ENCODE data around the gene COL4A2. TPM values are rescaled to one million over a fixed set of nuclear protein-coding genes. Genes with fewer than 3 reads are reported as not detected.
A peak's percentile ranks its signal among the peaks of the same experiment; 100 is the strongest.

The COL4A2 gene
- total RNA-seq, 1 donor from 2014 or later = 273 TPM

- no peak overlapping the region for H3K27ac ChIP-seq
- DNase-seq = no peak
- no peak overlapping the region for H3K4me3 ChIP-seq
- no peak for TF ChIP-seq CTCF (IDR thresholded peaks at IDR 0.05)
- H3K4me1 ChIP-seq = peaks cover 3% of the 10 kb centered on the region
- H3K27me3 ChIP-seq = no peaks in the 10 kb centered on the region
- H3K9me3 ChIP-seq = no peaks in the 10 kb centered on the region
- no peak for ATAC-seq
- peaks cover 8% of the 10 kb centered on the region for H3K36me3 ChIP-seq
- intact Hi-C loops (cut with DNase I) = no loop called here
Measured at GRCh38 chr13:110423689-110424302, 116.7 kb downstream of the COL4A2 start.

DNA sequence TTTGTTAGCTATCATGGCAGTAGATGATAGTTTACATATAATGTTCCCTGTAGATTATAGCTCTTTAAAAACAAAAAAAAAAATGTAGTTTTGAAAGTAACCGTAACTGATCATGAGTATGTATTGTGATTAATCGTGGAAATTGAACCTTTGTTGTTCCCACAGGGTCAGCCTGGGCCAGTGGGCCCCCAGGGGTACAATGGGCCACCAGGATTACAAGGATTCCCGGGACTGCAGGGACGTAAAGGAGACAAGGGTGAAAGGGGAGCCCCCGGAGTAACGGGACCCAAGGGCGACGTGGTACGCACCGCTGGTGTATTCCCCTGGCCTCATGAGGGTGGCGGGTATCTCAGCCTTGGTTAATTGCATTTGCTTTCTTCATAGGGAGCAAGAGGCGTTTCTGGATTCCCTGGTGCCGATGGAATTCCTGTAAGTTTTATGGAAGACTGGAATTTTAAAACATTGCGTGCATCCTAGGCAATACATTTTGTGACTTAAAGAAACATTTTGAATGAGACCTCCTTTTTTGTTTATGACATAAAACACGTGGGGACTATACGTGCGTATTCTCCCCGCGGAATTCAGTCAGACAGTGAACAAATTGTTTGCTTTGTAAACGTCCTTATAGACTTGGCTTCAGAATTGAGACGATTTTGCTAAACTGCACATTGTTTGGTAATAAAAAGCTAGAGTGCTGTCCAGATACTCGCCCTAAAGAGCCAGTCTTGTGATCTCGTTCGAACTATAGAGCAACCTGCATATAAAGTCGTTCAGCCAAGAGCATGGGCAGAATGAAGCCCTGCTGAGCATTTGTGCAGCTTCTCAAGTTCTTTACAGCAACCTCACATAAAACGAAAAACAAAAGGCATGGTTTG is 117.7 kb downstream of the COL4A2 start:
- intact Hi-C loops (cut with DNase I) = no loop called here
- no peak overlapping the region for H3K4me3 ChIP-seq

DNA sequence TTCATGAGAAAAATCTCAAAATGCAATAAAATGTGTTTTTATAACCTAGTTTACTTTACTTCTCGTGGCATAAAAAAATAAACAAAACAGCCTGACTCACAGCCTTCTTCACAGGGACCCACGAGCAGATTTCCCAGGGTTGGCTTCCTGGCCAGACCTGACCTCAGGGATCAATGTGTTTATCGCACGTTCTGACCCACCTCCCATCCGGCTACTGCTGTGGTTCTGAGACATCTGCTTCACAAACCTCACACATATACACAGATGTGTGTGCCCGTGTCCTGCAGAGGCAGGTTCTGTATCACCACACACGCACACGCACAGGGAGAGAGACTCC is 118.3 kb downstream of the COL4A2 start:
- H3K4me1 ChIP-seq = peaks cover 3% of the 10 kb centered on the region
- H3K4me3 ChIP-seq = no peak overlapping the region
- ATAC-seq (no peak), DNase-seq (no peak)
- peaks cover 14% of the 10 kb centered on the region for H3K36me3 ChIP-seq
- no peaks in the 10 kb centered on the region for H3K9me3 ChIP-seq
- intact Hi-C loops (cut with DNase I) = no loop called here
- H3K27me3 ChIP-seq = no peaks in the 10 kb centered on the region
- H3K27ac ChIP-seq = no peak overlapping the region
- no peak for TF ChIP-seq CTCF (IDR thresholded peaks at IDR 0.05)

More for the DNA sequence above, 117.7 kb downstream of the COL4A2 start:
- Histone ChIP-seq H3K9me3 (no peaks in the 10 kb centered on the region), H3K4me1 (peaks cover 3% of the 10 kb centered on the region), H3K36me3 (peaks cover 13% of the 10 kb centered on the region), H3K27me3 (no peaks in the 10 kb centered on the region), H3K27ac (no peak overlapping the region)
- no peak for DNase-seq
- no peak for ATAC-seq
- TF ChIP-seq CTCF (IDR thresholded peaks at IDR 0.05) = no peak

GRCh38 chr13:110426735-110427134 is 119.7 kb downstream of the COL4A2 start:
- Histone ChIP-seq H3K4me1 (no peaks in the 10 kb centered on the region), H3K36me3 (peaks cover 22% of the 10 kb centered on the region), H3K4me3 (no peak overlapping the region), H3K9me3 (no peaks in the 10 kb centered on the region), H3K27me3 (no peaks in the 10 kb centered on the region), H3K27ac (no peak overlapping the region)
- ATAC-seq (peak; percentile 47), DNase-seq (no peak)
- TF ChIP-seq CTCF (IDR thresholded peaks at IDR 0.05) = no peak
- intact Hi-C loops (cut with DNase I) = no loop called here

DNA sequence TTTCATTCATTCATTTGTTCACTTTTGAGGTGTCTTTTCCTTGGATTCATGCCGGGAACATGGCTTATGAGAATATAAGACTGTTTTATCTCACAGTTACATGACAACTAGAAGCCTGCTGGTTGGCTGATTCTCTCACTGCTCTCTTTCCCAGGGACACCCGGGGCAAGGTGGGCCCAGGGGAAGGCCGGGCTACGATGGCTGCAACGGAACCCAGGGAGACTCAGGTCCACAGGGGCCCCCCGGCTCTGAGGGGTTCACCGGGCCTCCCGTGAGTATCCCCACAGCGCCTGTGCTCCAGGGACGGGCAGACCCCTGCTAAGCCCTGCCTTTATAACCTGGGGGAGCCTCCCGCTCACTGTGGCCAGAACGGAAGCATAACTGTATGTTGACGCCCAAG is 121.2 kb downstream of the COL4A2 start:
- no peak for TF ChIP-seq CTCF (IDR thresholded peaks at IDR 0.05)
- DNase-seq = no peak
- Histone ChIP-seq H3K9me3 (no peaks in the 10 kb centered on the region), H3K36me3 (peaks cover 22% of the 10 kb centered on the region), H3K4me3 (no peak overlapping the region), H3K4me1 (no peaks in the 10 kb centered on the region), H3K27me3 (no peaks in the 10 kb centered on the region), H3K27ac (no peak overlapping the region)
- ATAC-seq = no peak
- intact Hi-C loops (cut with DNase I) = no loop called here
